Measurements from ENCODE around the gene MOV10. TPM values are rescaled to one million over a fixed set of nuclear protein-coding genes. Genes with fewer than 3 reads are reported as not detected.
"Not testable (repeated sequence)": the region's sequence is repeated elsewhere in the genome, so short reads cannot be mapped to it uniquely, and the experiment has no call there.

The MOV10 gene
- total RNA-seq, 1 donor from 2014 or later, result 46.7 TPM

DNA sequence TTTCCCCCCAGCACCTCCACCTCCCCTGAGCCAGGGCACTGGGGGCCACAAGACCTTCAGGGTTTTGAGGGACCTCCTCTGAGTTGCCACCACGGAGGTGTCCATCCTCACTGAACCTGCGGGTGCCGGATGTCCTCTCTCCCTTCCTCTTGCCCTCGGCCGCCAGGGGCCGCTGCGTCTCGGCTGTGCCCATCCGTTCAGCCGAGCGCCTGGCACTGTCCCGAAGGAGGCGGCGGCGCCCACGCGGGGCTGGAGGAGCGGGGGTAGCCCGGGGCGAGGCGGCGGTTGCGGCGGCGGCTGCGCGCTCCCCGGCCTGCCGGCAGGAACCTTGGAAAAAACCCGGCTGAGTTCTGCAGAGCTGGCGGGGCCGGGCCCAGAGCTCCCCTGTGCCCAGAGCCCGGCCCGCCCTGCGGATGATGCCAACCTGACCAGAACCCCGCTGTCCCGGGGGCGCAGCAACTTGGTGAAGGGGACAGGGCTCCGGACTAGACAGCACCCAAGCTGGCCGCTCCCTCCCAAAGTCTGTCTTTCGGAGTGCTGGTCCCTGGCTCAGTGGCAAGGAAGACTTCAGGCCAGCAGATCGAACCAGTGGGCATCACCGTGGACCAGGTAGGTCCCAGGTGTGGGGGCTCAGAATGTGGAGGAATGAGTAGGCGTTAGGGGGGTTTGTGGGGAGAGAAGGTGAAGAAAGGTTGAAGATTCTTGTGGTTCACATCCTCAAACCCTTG lies 44.4 kb downstream of the MOV10 start:
- TF ChIP-seq, protein P1, sequence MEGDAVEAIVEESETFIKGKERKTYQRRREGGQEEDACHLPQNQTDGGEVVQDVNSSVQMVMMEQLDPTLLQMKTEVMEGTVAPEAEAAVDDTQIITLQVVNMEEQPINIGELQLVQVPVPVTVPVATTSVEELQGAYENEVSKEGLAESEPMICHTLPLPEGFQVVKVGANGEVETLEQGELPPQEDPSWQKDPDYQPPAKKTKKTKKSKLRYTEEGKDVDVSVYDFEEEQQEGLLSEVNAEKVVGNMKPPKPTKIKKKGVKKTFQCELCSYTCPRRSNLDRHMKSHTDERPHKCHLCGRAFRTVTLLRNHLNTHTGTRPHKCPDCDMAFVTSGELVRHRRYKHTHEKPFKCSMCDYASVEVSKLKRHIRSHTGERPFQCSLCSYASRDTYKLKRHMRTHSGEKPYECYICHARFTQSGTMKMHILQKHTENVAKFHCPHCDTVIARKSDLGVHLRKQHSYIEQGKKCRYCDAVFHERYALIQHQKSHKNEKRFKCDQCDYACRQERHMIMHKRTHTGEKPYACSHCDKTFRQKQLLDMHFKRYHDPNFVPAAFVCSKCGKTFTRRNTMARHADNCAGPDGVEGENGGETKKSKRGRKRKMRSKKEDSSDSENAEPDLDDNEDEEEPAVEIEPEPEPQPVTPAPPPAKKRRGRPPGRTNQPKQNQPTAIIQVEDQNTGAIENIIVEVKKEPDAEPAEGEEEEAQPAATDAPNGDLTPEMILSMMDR (IDR thresholded peaks at IDR 0.05; ENCODE audit: insufficient read depth, low read length, poor library complexity, severe bottlenecking), result peak; percentile 88
- Histone ChIP-seq H3K27me3 (ENCODE audit: control insufficient read depth, insufficient read depth, low read length) (no peaks in the 10 kb centered on the region), H3K4me3 (ENCODE audit: low read depth, low read length) (no peak overlapping the region), H3K36me3 (ENCODE audit: control insufficient read depth, insufficient read depth, low read length) (no peaks in the 10 kb centered on the region)
- no peak for DNase-seq (ENCODE audit: low read depth)

DNA sequence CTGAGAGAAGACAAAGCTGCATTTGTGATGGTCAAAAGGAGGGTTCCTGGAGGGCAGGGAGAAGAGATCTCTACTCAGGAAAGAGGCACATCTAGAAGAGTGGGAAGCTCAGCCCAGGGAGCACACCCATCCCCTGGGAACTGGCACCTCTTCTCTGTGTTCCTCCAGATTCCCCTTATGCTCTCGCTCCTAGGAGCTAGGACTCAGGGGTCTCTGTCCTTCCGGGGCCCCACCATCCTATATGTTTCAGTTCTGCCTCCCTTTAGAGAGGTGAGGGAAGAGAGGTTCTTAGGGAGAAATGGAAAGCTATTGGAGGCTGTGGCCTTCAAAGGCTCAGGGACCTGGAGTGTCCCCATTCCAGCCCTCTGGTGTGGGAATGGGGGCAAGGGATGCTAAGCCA lies 45.2 kb downstream of the MOV10 start:
- no peak for DNase-seq (ENCODE audit: low read depth)
- no peaks in the 10 kb centered on the region for H3K27me3 ChIP-seq (ENCODE audit: control insufficient read depth, insufficient read depth, low read length)
- TF ChIP-seq, protein P1 (IDR thresholded peaks at IDR 0.05; ENCODE audit: insufficient read depth, low read length, poor library complexity, severe bottlenecking), result no peak
- H3K4me3 ChIP-seq (ENCODE audit: low read depth, low read length), result no peak overlapping the region
- H3K36me3 ChIP-seq (ENCODE audit: control insufficient read depth, insufficient read depth, low read length), result no peaks in the 10 kb centered on the region

DNA sequence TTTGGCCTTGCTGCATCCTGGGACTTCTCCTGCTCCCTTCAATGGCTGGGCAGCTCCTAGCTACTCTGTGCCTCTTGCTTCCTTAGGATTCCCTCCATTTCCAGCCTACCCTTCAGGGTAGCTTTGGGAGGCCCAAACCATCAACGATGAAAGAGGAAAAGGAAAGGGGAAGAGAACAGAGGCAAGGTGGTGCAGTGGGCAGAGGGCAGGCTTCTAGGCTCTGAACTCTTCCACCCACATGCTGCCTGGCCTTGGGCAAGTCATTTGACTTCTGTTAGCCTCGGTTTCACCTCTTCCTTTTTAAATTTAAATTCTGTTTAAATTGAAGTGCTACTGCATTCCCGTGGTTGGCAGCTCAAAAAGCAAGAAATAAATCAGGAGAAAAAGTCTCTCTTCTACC lies 46.3 kb downstream of the MOV10 start:
- Histone ChIP-seq H3K36me3 (ENCODE audit: control insufficient read depth, insufficient read depth, low read length) (no peaks in the 10 kb centered on the region), H3K27me3 (ENCODE audit: control insufficient read depth, insufficient read depth, low read length) (no peaks in the 10 kb centered on the region), H3K4me3 (ENCODE audit: low read depth, low read length) (no peak overlapping the region)
- no peak for DNase-seq (ENCODE audit: low read depth)
- TF ChIP-seq, protein P1 (IDR thresholded peaks at IDR 0.05; ENCODE audit: insufficient read depth, low read length, poor library complexity, severe bottlenecking), result no peak

DNA sequence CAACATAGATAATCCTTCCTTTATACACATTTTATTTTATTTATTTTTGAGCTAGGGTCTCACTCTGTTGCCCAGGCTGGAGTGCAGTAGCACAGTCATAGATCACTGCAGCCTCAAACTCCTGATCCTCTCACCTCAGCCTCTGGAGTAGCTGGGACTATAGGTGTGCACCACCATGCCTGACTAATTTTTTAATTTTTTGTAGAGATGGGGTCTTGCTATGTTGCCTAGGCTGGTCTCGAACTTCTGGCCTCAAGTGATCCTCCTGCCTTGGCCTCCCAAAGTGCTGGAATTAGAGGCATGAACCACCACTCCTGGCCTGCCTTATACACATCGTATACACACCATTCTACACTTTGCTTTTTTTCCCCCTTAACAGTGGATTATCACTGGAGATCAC lies 46.8 kb downstream of the MOV10 start:
- not testable (repeated sequence) for H3K27me3 ChIP-seq (ENCODE audit: control insufficient read depth, insufficient read depth, low read length); DNase-seq (ENCODE audit: low read depth); H3K4me3 ChIP-seq (ENCODE audit: low read depth, low read length); H3K36me3 ChIP-seq (ENCODE audit: control insufficient read depth, insufficient read depth, low read length)

DNA sequence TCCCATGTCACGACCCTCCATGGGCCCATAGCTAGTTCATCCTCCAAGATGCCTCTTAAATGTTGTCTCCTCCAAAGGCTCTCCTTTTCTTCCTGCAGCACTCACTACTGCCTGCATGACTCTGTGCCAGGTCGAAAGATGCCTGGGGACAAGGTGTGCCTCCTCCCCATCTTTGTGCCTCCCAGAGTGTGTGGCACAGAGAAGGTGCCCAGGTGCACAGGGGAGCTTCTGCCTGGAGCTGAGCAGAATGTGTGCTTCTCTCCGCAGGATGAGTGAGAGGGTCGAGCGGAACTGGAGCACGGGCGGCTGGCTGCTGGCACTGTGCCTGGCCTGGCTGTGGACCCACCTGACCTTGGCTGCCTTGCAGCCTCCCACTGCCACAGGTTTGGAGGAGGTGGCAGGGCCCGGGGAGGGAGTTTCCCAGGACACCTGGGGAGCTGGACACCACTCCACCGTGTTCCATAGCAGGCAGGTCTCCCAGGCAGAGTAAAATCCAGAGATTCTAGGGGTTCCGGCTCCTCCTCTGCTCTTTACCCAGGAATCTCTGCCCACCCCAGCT lies 47.6 kb downstream of the MOV10 start:
- H3K4me3 ChIP-seq (ENCODE audit: low read depth, low read length), result no peak overlapping the region
- no peaks in the 10 kb centered on the region for H3K27me3 ChIP-seq (ENCODE audit: control insufficient read depth, insufficient read depth, low read length)
- H3K36me3 ChIP-seq (ENCODE audit: control insufficient read depth, insufficient read depth, low read length), result no peaks in the 10 kb centered on the region
- TF ChIP-seq, protein P1 (IDR thresholded peaks at IDR 0.05; ENCODE audit: insufficient read depth, low read length, poor library complexity, severe bottlenecking), result no peak
- no peak for DNase-seq (ENCODE audit: low read depth)

DNA sequence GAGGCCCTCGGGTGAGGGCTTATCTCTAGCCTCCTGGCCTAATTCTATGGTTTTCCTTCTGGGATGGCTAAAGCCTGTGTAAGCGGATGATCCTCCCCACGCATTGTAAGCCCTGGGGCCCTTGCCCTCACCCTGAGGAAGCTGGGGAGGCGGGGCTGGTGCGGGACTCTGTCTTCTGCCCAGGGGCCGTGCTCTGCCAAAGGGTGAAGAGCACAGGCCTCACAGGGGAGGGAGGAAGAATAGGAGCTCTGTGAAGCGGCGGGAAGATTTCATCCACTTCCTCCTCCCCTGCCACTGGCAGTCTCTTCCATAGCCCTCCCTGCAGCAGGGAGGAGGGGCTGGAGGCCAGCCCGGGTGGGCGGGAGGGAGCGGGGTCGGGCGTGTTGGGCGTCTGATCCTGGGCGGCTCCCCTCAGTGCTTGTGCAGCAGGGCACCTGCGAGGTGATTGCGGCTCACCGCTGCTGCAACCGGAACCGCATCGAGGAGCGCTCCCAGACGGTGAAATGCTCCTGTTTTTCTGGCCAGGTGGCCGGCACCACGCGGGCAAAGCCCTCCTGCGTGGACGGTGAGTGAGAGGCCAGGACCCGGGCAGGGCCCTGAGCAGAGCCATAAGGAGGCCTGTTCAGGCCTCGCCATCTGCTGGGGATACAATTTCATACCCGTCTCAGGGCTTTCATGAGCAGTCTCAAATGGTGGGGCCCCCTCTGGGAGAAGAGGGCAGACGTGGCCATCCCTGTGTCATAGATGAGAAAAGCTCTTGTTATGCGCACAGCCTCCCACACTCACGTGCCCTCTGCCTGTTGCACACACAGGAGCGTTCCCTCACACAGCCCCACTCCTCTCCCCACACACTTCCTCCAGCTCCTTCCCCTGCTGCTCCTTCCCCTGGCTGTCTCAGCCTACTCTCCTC lies 48.4 kb downstream of the MOV10 start:
- Histone ChIP-seq H3K27me3 (ENCODE audit: control insufficient read depth, insufficient read depth, low read length) (no peaks in the 10 kb centered on the region), H3K36me3 (ENCODE audit: control insufficient read depth, insufficient read depth, low read length) (no peaks in the 10 kb centered on the region), H3K4me3 (ENCODE audit: low read depth, low read length) (no peak overlapping the region)
- TF ChIP-seq, protein P1 (IDR thresholded peaks at IDR 0.05; ENCODE audit: insufficient read depth, low read length, poor library complexity, severe bottlenecking), result no peak
- DNase-seq (ENCODE audit: low read depth), result no peak

Measured in kidney epithelial cell (primary cell).